Activated CD4-positive, CD25-positive, alpha-beta regulatory T cell treated with anti-CD3 and anti-CD28 coated beads, Interleukin-2, amount 50 U/mL, for 72 hours (primary cell): ENCODE measurements around the gene RTTN.
"Not testable (repeated sequence)": the region's sequence is repeated elsewhere in the genome, so short reads cannot be mapped to it uniquely, and the experiment has no call there.

Experiments used
- DNase-seq: peaks from one replicate; pipeline ENCODE4 v3.0.0; 2021

The RTTN gene

GRCh38 chr18:70022636-70023035 is 182.9 kb downstream of the RTTN start:
- no peak for DNase-seq

- no peak for DNase-seq
These were observed 184.0 kb downstream of the RTTN start for GRCh38 chr18:70021498-70021897.

GRCh38 chr18:70021043-70021442 is 184.4 kb downstream of the RTTN start:
- DNase-seq = no peak

- no peak for DNase-seq
These were observed 185.5 kb downstream of the RTTN start for GRCh38 chr18:70019991-70020390.

- no peak for DNase-seq
These were observed 186.4 kb downstream of the RTTN start for GRCh38 chr18:70019136-70019535.

GRCh38 chr18:70015127-70015526 is 190.4 kb downstream of the RTTN start:
- no peak for DNase-seq

GRCh38 chr18:70005580-70005979 is 199.9 kb downstream of the RTTN start:
- no peak for DNase-seq

GRCh38 chr18:70004696-70005095 is 200.8 kb downstream of the RTTN start:
- no peak for DNase-seq

- no peak for DNase-seq
These were observed 205.8 kb downstream of the RTTN start for GRCh38 chr18:69999656-70000055.

- DNase-seq = no peak
These were observed 206.9 kb downstream of the RTTN start for GRCh38 chr18:69998523-69998987.

GRCh38 chr18:69996951-69997798 is 208.3 kb downstream of the RTTN start:
- no peak for DNase-seq

- no peak for DNase-seq
These were observed 209.1 kb downstream of the RTTN start for GRCh38 chr18:69996417-69996816.

GRCh38 chr18:69995774-69996173 is 209.7 kb downstream of the RTTN start:
- DNase-seq = no peak

- DNase-seq = no peak
These were observed 212.7 kb downstream of the RTTN start for GRCh38 chr18:69992776-69993175.

- DNase-seq = no peak
These were observed 217.6 kb downstream of the RTTN start for GRCh38 chr18:69987870-69988269.

GRCh38 chr18:69985239-69985638 is 220.2 kb downstream of the RTTN start:
- DNase-seq = no peak

GRCh38 chr18:69982417-69982816 is 223.1 kb downstream of the RTTN start:
- DNase-seq = no peak

GRCh38 chr18:69981948-69982347 is 223.5 kb downstream of the RTTN start:
- DNase-seq = no peak

- no peak for DNase-seq
These were observed 224.3 kb downstream of the RTTN start for GRCh38 chr18:69980982-69981804.

- no peak for DNase-seq
These were observed 225.0 kb downstream of the RTTN start for GRCh38 chr18:69980509-69980908.

GRCh38 chr18:69978732-69979715 is 226.5 kb downstream of the RTTN start:
- DNase-seq = no peak

GRCh38 chr18:69975294-69975693 is 230.2 kb downstream of the RTTN start:
- DNase-seq = not testable (repeated sequence)

GRCh38 chr18:69974365-69974764 is 231.1 kb downstream of the RTTN start:
- no peak for DNase-seq
